ENCODE results near the gene GORAB. TPM values are rescaled to one million over a fixed set of nuclear protein-coding genes. Genes with fewer than 3 reads are reported as not detected.

Gene GORAB
- polyA plus RNA-seq, 3 donors: 0.86 to 17.5 (median 3.3) TPM

DNA sequence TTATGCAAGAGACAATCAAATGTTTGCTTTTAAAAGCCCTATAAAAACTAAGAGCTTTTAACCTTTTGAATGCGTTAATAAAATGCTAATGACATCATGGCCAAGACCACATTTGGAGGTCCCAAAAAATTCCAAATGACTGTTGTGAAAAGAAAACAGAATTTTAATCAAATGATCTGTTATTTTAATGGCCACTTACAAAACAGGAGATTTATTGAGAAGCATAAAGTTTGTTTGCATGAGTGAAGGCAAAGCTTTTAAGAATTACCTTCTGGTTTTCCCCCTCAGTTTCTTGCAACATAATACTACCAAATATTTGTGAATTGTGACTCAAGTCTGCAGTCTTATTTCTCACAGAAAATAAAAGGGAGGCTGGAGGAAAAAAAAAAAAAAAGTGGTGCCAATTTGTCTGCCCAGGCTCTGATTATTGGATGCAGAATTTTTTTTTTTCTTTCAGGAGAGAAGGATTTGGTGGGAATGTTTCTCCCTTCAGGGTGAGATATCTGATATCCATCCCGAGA is 60.7 kb downstream of the GORAB start:
- WGBS (ENCODE audit: insufficient coverage): no CpG with 5 or more reads among the region's 2 CpGs
- Histone ChIP-seq H3K79me2 (ENCODE audit: insufficient read depth, low read length) (no peaks in the 10 kb centered on the region), H3K4me2 (replicated peaks; ENCODE audit: extremely low read depth, low read length, poor library complexity, severe bottlenecking) (no peak overlapping the region), H3K27me3 (ENCODE audit: control insufficient read depth in 2 of 2, insufficient read depth in 2 of 2, low read length in 2 of 2) (peaks cover 5 to 7% of the 10 kb centered on the region in 2 donors), H2AFZ (ENCODE audit: insufficient read depth, low read depth, low read length, poor library complexity, severe bottlenecking) (no peak overlapping the region), H3K4me3 (replicated peaks in 1 of 3; ENCODE audit: low read depth in 2 of 3, low read length in 3 of 3) (no peak overlapping the region), H3K36me3 (replicated peaks in 1 of 2; ENCODE audit: control insufficient read depth in 1 of 2, insufficient read depth in 2 of 2, low read length in 2 of 2) (no peaks in the 10 kb centered on the region), H4K20me1 (ENCODE audit: insufficient read depth, low read length) (no peaks in the 10 kb centered on the region), H3K4me1 (ENCODE audit: control insufficient read depth in 1 of 2, insufficient read depth in 2 of 2, low read length in 2 of 2) (no peaks in the 10 kb centered on the region), H3K9ac (ENCODE audit: insufficient read depth, low read length, poor library complexity, severe bottlenecking) (no peak overlapping the region), H3K27ac (ENCODE audit: low read depth in 1 of 2, low read length in 2 of 2) (no peak overlapping the region), H3K9me3 (replicated peaks in 1 of 2; ENCODE audit: control insufficient read depth in 1 of 2, insufficient read depth in 1 of 2, low read length in 2 of 2) (peaks cover 0 to 2% of the 10 kb centered on the region in 2 donors)
- intact Hi-C loops (cut with micrococcal nuclease): no loop called here
- Mint-ChIP-seq H3K27ac (no peak overlapping the region), H3K27me3 (ENCODE audit: low read depth in 3 of 3) (peaks cover 2 to 12% (median 7%) of the 10 kb centered on the region in 3 donors), H3K36me3 (no peaks in the 10 kb centered on the region), H3K4me3 (no peak overlapping the region), H3K9me3 (peaks cover 2 to 8% (median 4%) of the 10 kb centered on the region in 7 donors), H3K4me1 (peaks cover 3% of the 10 kb centered on the region)
- TF ChIP-seq, protein P1, sequence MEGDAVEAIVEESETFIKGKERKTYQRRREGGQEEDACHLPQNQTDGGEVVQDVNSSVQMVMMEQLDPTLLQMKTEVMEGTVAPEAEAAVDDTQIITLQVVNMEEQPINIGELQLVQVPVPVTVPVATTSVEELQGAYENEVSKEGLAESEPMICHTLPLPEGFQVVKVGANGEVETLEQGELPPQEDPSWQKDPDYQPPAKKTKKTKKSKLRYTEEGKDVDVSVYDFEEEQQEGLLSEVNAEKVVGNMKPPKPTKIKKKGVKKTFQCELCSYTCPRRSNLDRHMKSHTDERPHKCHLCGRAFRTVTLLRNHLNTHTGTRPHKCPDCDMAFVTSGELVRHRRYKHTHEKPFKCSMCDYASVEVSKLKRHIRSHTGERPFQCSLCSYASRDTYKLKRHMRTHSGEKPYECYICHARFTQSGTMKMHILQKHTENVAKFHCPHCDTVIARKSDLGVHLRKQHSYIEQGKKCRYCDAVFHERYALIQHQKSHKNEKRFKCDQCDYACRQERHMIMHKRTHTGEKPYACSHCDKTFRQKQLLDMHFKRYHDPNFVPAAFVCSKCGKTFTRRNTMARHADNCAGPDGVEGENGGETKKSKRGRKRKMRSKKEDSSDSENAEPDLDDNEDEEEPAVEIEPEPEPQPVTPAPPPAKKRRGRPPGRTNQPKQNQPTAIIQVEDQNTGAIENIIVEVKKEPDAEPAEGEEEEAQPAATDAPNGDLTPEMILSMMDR (IDR thresholded peaks at IDR 0.05): no peak
- no peak for DNase-seq

GRCh38 chr1:170593173-170594011 is 61.4 kb downstream of the GORAB start:
- H3K27me3 ChIP-seq (ENCODE audit: control insufficient read depth in 2 of 2, insufficient read depth in 2 of 2, low read length in 2 of 2): peaks cover 5 to 7% of the 10 kb centered on the region in 2 donors
- H3K9ac ChIP-seq (ENCODE audit: insufficient read depth, low read length, poor library complexity, severe bottlenecking): no peak overlapping the region
- intact Hi-C loops (cut with micrococcal nuclease): no loop called here
- H3K4me1 ChIP-seq (ENCODE audit: control insufficient read depth in 1 of 2, insufficient read depth in 2 of 2, low read length in 2 of 2): no peaks in the 10 kb centered on the region
- Mint-ChIP-seq H3K36me3 (no peaks in the 10 kb centered on the region), H3K4me3 (no peak overlapping the region), H3K9me3 (peaks cover 3 to 11% (median 4%) of the 10 kb centered on the region in 7 donors), H3K27ac (no peak overlapping the region), H3K27me3 (ENCODE audit: low read depth in 3 of 3) (peaks cover 2 to 13% (median 7%) of the 10 kb centered on the region in 3 donors), H3K4me1 (peaks cover 3% of the 10 kb centered on the region)
- no peak overlapping the region for H3K4me2 ChIP-seq (replicated peaks; ENCODE audit: extremely low read depth, low read length, poor library complexity, severe bottlenecking)
- DNase-seq: no peak
- H3K4me3 ChIP-seq (replicated peaks in 1 of 3; ENCODE audit: low read depth in 2 of 3, low read length in 3 of 3): no peak overlapping the region
- no peaks in the 10 kb centered on the region for H3K36me3 ChIP-seq (replicated peaks in 1 of 2; ENCODE audit: control insufficient read depth in 1 of 2, insufficient read depth in 2 of 2, low read length in 2 of 2)
- no peak overlapping the region for H3K27ac ChIP-seq (ENCODE audit: low read depth in 1 of 2, low read length in 2 of 2)
- peaks cover 0 to 7% of the 10 kb centered on the region in 2 donors for H3K9me3 ChIP-seq (replicated peaks in 1 of 2; ENCODE audit: control insufficient read depth in 1 of 2, insufficient read depth in 1 of 2, low read length in 2 of 2)
- no peaks in the 10 kb centered on the region for H4K20me1 ChIP-seq (ENCODE audit: insufficient read depth, low read length)
- no peaks in the 10 kb centered on the region for H3K79me2 ChIP-seq (ENCODE audit: insufficient read depth, low read length)
- no peak overlapping the region for H2AFZ ChIP-seq (ENCODE audit: insufficient read depth, low read depth, low read length, poor library complexity, severe bottlenecking)
- 50% methylated on average over 3 of the region's 5 CpGs for WGBS (ENCODE audit: insufficient coverage)
- TF ChIP-seq, protein P1 (IDR thresholded peaks at IDR 0.05): no peak
